HG03460 (cell line): ENCODE measurements around the gene FADS6.
"Not testable (repeated sequence)": the region's sequence is repeated elsewhere in the genome, so short reads cannot be mapped to it uniquely, and the experiment has no call there.

Source experiments
- ATAC-seq: cut with Tn5 transposase; IDR thresholded peaks from one replicate; pipeline ENCODE4 v1.9.1; 2021; ENCODE audit not compliant: unreplicated experiment

FADS6 gene

DNA sequence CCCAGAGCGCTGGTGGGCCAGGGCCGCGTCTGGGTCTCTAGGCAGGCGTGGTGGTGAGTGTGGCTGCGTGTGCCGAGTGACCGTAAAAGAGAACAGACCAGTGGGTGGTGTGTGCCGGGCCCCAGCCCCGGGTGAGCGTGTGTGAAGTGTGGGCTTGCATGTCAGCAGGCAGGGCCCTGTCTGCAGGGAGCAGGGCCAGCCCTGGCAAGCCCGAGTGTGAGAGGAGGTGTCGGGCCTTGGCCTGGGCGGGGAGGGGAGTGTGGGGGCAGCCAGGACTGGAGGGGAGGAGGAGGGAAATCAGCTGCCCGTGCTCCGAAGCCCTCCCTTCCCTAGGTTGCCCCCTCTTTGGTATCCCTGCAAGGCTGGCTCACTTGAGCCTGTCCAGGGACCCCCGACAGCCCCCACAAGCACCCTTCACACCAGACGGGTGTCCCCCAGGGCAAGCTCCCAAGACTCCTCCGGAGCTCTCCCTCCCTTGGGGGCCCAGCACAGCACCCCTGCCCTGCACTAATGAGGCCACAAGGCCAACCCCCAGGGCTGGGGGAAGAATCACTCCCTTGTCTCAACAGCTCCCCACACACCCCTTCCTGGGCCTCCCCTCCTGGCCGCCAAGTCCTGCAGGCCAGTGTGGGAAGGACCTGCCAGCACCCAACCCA, 27.7 kb upstream of the FADS6 start:
- no peak for ATAC-seq

DNA sequence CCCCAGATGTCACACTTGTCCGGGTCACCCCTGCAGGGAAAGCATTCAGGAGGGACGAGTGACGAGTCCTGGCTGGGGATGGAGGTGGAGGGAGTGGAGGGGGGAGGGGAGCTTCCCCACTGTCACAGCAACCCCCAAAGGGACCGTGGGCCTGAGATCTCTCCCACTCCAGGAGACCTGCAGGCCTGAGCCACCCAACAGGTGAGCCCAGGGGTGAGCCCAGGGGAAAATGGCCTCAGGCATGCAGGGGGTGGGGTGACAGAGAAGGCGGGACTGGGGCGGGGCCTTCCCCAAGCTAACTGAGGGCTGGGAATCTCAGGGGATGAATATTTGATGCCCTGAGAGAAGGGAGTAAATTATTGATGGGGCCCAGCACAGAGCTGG, 27.2 kb upstream of the FADS6 start:
- no peak for ATAC-seq

DNA sequence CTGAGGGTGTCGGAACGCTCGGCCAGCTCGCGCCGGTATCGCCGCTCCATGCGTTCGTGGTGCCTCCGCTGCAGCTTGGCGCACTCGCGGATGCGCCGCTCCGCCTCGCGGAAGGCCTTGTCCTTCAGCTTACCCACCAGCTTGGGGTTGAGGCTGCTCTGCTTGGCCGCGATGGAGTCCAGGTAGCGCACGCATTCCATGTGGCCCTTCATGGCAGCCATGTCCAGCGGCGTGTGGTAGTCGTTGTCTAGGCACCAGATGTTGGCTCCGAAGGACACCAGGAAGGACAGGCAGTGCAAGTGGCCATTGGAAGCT, 26.8 kb upstream of the FADS6 start:
- ATAC-seq: no peak

DNA sequence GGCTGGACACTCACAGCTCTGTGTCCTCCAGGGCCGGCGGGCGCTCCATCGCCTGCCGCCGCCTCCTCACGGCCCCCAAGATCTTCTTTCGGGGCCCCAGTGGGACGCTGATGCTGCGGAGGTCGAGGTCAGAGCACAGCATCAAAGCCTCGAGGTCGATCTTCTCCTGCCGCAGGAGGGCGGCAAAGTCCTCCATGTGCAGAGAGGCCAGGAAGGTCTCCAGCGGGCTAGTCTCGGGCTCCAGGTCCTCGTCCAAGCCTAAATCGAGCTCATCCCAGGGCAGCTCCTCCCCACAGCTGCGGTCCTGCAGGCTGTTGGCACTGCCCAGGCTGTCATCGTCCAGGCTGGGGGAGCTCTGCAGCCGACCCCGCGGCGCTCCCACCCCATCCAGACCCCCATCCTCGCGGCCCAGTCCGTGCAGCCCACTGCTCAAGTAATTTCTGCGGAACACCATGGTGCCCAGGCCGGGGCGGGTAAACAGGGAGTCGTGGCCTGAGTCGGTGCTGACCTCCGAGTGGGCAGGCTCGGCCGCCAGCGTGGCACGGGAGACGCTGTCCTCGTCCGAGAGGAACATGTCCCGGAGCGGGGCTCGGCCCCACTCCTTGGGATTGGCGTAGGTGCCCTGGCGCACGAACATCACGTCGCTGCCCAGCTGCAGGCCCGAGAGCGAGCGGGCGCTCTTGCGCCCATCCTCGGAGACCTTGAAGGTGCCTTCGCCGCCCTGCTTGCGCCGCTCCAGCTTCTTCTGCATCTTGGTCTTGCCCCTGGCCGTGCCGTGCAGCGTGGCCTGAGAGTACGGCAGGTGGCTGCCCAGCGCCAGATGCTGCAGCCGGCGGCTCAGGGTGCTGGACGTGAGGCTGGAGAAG, 26.2 kb upstream of the FADS6 start:
- ATAC-seq: no peak

DNA sequence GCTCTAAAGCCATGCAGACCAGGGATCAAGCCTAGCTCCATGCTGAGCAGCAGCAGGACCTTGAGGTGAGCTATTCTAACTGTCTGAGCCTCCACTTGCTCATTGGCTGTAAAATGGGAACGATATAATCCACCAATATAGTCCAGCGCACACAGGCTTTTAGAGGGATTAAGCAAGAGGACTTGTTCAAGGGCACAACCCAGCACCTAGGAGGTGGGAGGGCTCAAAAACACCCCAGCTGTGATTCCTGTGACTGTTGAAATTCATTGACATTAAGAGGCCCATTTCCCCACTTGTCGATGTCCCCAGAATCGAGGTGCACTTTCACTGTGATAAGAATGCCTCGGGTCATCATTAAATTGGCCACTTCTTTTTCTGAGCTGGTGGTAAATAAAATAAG, 25.5 kb upstream of the FADS6 start:
- no peak for ATAC-seq

DNA sequence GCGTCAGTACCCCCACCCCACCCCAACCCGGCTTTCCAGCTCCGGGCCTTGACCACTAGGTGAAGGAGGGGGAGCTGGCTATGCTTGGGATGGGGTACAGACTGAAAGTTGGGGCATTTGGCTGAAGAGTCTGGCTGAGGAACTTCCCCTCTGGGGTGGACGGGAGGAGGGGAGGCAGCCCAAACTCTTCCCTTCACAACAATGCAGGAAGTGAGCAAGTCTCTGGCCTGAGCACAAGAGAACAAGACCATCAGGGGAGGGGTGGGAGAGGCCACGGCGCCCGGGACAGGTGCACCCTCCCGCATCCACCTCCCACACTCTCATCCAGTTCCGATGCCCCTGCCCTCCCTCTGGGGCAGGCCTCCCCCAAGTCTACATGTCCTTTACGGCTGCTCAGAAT, 24.0 kb upstream of the FADS6 start:
- ATAC-seq: no peak

DNA sequence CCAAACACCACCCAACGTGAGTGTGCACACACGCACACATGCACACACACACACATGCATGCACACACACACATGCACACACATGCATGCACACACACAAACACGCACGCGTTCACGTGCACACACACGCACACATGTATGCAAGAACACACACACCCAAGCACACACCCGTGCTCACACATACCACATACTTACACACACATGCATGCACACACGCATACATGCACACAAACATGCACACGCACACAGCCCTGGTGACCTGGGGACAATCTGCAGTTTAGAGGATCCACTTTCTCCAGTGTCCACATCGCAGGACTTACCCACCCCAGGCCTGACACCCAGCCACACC, 23.4 kb upstream of the FADS6 start:
- ATAC-seq: no peak

DNA sequence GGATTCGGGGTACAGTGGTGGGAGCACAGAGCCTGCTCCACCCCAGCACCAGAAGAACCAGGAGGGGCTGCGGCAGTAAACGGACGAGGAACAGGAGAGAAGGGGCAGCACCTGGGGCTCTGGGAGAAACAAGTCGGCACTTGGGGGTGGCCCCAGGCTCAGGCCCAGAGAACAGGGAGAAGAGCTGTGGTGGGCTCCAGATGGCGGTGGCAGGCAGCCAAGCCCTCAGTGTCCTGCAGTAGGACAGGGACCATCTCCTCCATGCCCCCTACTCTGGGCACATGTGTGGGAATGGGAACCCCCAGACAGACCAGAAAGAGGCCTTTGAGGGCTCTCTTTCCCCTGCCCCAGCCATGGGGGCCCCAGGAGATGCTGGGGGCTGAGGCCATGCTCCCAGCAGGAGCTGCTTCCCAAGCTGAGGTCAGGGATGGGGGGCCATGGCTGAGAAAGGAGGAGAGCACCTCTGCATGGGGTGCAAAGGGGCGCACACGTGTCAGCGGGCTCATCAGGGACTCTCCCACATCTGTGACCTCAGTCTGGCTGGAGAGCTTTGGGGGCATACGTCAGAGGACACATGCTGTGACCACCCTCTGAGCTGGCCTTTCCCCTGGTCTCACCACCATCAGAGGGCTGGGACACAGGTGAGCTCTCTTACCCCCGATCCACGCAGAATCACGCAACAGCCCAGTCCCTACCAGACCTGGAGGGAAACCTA, 22.9 kb upstream of the FADS6 start:
- ATAC-seq: no peak

DNA sequence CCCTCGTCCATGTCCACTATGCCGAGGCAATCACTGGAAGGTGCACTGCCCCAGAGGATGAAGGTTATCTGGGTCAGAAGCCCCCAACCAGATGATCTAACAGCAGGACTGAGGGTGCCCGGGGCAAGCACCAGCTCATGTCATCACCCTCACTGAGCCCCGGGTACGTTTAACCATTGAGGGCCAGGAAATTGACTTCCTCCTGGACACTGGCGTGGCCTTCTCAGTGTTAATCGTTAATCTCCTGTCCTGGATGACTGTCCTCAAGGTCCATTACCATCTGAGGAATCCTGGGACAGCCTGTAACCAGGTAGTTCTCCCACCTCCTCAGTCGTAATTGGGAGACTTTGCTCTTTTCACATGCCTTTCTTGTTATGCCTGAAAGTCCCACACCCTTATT, 18.0 kb upstream of the FADS6 start:
- not testable (repeated sequence) for ATAC-seq

DNA sequence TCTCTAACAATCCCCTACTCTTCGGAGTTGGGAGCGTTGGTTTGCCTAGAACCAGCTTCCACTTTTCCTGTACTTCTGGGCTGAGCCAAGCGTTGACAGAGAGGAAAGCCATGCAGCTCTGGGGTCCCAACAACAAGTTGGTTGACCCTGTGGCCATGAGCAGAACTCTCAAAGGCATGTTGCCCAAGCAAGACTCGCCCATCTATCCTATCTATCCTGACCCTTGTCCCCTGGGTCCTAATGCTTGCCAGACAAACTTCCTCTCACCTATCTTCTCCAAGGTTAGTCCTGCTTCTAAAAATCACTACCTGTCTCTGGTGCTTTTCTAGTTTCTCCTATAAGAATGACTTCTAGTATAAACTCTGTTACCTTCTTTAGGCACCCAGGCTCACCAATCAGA, 15.7 kb upstream of the FADS6 start:
- not testable (repeated sequence) for ATAC-seq

DNA sequence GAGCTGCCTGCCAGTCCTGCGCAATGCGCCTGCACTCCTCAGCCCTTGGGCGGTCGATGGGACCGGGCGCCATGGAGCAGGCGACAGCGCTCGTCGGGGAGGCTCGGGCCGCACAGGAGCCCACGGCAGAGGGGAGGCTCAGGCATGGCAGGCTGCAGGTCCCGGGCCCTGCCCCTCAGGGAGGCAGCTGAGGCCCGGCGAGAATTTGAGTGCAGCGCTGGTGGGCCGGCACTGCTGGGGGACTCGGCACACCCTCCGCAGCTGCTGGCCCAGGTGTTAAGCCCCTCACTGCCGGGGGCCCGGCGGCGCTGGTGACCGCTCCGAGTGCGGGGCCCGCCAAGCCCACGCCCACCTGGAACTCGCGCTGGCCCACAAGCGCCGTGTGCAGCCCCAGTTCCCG, 13.6 kb upstream of the FADS6 start:
- ATAC-seq: no peak

DNA sequence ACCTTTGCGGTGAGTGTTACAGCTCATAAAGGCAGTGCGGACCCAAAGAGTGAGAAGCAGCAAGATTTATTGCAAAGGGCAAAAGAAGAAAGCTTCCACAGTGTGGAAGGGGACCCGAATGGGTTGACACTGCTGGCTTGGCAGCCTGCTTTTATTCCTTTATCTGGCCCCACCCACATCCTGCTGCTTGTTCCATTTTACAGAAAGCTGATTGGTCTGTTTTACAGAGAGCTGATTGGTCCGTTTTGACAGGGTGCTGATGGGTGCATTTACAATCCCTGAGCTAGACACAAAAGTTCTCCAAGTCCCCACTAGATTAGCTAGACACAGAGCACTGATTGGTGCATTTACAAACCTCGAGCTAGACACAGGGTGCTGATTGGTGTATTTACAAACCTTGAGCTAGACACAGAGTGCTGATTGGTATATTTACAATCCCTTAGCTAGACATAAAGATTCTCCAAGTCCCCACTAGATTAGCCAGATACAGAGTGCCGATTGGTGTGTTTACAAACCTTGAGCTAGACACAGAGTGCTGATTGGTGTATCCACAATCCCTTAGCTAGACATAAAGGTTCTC, 12.9 kb upstream of the FADS6 start:
- ATAC-seq: not testable (repeated sequence)

DNA sequence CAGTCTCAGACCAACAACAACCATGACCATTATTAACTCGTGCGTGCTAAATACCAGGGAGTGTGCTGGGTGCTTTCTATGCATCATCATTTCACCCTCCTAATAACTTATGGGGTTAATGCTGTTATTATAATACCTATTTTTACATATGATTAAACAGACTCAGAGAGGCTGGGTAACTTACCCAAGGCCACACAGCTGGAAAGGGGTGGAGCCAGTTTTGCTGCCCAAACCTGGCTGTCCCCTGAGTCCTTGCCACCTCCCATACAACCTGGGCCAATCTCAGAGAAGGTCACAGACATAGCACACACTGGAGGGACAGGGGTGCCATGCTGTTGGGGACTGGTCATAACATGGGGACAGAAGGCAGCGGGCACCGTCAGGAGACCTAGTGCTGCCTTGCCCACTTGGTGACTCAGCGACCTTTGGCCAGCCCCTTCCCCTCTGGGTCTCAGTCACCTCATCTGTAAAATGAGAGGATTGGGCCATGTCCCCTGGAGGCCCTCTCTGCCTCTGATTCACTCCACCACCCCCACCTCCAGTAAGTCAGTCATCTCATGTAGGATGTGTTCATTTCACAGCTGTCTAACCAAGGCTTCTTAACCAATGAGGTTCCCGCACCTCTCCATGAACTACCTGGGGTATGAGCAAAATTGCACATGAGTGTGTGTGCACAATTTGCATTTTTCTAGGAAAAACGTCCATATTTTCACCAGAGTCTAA, 11.4 kb upstream of the FADS6 start:
- no peak for ATAC-seq

DNA sequence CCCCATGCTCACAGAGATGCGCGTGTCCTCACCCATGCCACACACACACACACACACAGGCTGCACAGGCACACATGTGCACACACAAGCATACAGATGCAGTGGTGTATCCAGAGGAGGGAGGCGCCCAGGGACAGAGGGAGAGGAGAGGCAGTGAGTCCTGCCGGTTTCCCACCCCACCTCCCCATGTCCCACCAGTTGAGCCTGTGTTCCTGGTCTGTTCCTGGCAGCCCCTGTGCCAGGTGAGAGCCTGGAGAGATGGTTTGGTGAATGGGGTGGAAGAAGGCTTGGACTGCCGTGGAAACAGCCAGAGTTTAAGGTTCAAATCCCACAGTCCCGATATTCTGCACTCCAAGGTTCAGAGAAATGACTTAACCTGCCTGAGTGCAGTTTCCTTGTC, 10.2 kb upstream of the FADS6 start:
- no peak for ATAC-seq

DNA sequence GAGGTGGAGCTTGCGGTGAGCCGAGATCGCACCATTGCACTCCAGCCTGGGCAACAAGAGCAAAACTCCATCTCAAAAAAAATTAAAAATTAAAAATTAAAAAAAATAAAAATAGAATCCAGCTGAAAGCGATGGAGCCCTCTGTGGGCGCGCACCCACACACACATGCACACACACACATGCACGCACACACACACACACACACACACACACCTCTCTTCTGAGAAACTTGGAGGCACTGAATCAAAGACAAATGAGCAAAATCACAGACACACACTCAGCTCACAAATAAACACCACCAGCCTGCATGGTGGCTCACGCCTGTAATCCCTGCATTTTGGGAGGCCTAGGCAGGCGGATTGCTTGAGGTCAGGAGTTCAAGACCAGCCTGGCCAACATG, 9.6 kb upstream of the FADS6 start:
- ATAC-seq: no peak

DNA sequence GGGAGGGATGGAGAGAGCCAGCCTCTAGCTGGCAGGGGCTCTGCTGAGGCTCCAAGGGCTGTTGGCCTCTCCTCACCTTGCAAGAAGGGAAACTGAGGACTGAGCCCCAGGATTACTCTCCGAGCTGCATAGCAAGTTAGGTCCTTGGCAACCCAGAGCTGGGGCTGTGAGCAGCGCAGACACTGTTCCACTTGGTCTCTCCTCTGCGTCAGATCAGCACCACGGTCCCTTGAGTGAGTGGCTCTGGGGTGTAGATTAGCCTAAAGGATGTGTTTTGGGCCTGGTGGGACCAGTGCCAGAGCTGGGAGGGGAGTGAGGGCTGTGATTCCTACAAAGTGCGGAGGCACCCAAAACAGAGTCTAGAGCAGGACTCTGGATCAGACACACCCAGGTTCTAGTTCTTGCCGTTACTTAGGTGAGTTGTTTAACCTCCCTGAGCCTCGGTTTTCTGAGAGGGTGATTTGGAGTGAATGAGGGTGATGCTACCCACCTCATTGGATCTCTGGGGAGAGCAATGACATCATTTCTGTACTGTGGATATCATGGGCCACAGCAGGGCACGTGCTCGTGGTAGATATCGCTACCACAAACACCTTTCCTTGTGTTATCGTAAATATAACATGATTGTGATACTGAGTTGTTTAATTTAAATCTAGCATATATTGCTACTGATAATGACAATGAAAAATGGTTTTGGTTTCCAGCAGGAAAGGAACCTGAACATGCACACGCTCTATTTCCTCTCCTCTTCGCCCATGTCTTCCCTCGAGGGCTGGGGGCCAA, 8.1 kb upstream of the FADS6 start:
- ATAC-seq: no peak

DNA sequence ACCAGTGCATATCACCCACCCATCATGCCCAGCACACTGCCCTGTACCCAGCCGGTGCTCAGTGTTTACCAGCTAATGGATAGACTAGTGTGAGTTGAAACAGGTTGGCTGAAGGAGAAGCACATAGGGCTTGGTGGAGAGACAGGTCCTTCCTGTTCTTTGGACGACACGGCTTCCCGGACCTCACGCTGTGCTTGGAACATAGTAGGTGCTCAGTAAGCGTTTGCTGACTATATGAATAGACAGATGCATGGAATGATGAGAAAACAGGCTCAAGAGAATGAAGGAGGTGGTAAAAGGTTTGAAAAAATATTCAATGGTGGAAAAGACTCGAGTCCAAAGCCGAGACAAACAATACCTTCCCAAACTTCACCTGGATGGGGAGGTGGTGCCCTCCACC, 6.8 kb upstream of the FADS6 start:
- ATAC-seq: no peak

DNA sequence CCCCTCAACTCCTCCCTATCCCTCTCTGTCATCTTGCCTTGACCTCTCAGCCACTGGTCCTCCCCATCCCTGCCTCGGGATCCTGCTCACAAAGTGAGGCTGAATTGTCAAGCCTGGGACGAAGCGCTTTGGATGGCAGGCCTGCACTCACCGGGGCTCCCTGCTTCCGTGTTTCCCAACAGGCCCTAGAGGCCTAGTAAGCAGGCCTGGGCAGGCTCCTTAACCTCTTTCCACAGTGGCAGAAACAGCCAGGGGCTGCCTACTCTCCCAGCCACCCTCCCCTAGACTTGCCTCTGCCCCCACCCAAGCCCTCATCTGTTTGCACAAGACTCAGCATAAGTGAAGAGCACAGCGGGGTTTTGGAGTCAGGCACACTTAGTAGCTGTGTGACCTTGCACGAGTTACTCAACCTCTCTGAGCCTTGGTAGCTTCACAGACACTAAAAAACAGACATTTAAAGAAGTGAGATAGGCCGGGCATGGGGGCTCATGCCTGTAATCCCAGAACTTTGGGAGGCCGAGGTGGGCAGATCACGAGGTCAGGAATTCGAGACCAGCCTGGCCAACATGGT, 5.0 kb upstream of the FADS6 start:
- no peak for ATAC-seq

DNA sequence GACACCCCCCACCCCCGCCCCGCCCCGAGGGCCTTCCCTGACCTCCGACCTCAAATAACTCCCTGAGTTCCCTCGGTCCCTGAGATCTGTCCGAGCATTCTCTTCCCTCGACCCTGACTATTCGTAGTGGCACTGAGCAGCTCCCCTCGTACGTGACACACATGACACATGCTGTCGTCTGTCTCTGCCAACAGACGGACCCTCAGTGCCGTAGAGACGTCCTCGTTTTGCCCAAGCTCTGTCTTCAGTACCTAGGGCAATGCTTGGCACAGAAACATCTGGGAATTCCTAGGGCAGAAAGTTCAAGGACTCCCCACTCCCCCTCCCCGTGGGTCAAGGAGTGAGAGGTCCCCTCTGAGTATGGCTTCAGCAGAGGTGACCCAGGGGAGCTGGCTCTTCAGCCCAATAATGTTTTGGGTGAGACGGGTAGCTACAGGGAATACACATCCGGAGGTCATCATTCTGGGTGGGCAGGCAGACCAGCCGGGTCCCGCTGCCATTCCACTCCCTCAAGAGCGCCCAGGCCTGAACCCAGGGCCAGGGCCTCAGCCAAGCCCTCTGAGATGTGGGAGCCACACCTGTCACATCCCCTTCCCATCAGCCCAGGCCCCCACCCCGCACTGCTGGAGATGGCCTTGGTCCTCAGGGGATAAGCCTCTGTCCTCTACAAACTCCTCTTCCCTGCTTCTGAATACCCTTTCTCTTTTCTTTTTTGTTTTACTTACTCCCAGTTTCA, 671 bp upstream of the FADS6 start:
- ATAC-seq: no peak
